HFF-Myc (cell line): ENCODE measurements around the gene PIK3R2.

Experiments
- DNase-seq: peaks from one replicate; pipeline ENCODE4 v3.0.0-alpha.2; 2011; ENCODE audit warnings: low read depth; ENCODE audit errors: extremely low read depth
- H3K4me3 ChIP-seq: replicated peaks from 2 replicates; pipeline ENCODE4 v1.5.1; 2011; ENCODE audit warnings: low read depth, mild to moderate bottlenecking, control low read depth, low read length
- CTCF ChIP-seq: IDR thresholded peaks from 2 replicates; pipeline ENCODE4 v1.5.1; 2012; ENCODE audit warnings: mild to moderate bottlenecking, low read depth, low read length, control low read depth; ENCODE audit errors: missing control alignments

The PIK3R2 gene

GRCh38 chr19:18110609-18111232, 42.2 kb upstream of the PIK3R2 start:
- peak overlapping the region; percentile 54 for H3K4me3 ChIP-seq
- no peak for DNase-seq
- no peak for TF ChIP-seq CTCF

GRCh38 chr19:18112989-18113478, 39.9 kb upstream of the PIK3R2 start:
- H3K4me3 ChIP-seq = no peak overlapping the region
- peak; percentile 92 for TF ChIP-seq CTCF
- DNase-seq = peak; percentile 63

GRCh38 chr19:18113827-18114226, 39.1 kb upstream of the PIK3R2 start:
- DNase-seq = no peak
- no peak overlapping the region for H3K4me3 ChIP-seq
- TF ChIP-seq CTCF = no peak

- no peak for TF ChIP-seq CTCF
- DNase-seq = no peak
- H3K4me3 ChIP-seq = no peak overlapping the region
Measured at GRCh38 chr19:18114483-18114882, 38.5 kb upstream of the PIK3R2 start.

- no peak for DNase-seq
- H3K4me3 ChIP-seq = peak overlapping the region; percentile 28
- TF ChIP-seq CTCF = no peak
Measured at GRCh38 chr19:18117364-18117691, 35.6 kb upstream of the PIK3R2 start.

GRCh38 chr19:18117692-18118378, 35.1 kb upstream of the PIK3R2 start:
- H3K4me3 ChIP-seq = peak overlapping the region; percentile 70
- DNase-seq = peak; percentile 41
- TF ChIP-seq CTCF = no peak

GRCh38 chr19:18118420-18119012, 34.4 kb upstream of the PIK3R2 start:
- peak overlapping the region; percentile 70 for H3K4me3 ChIP-seq
- no peak for DNase-seq
- no peak for TF ChIP-seq CTCF
